Endothelial cell of umbilical vein (primary cell): ENCODE measurements around the gene MINAR1. TPM values are rescaled to one million over a fixed set of nuclear protein-coding genes. Genes with fewer than 3 reads are reported as not detected.

Experiments used
- BruUV-seq: library from RNA; stranded (reverse); fragments of 400-500 nt; replicated peaks from 2 replicates; lab custom pipeline; 2021; lab: Mats Ljungman, UMichigan
- CTCF ChIA-PET: fragments of 300-600, 350-600 bp; sonication (Branson Sonifier 250); formaldehyde crosslinking; loops from one replicate; lab custom pipeline; 2021; ENCODE audit warnings: antibody characterized with exemption, inconsistent platforms; lab: Charles Lee
- POLR2A ChIA-PET: fragments of 300-600, 350-600 bp; sonication (Branson Sonifier 250); formaldehyde crosslinking; loops from one replicate; lab custom pipeline; 2021; ENCODE audit warnings: antibody characterized with exemption, inconsistent platforms; lab: Charles Lee
- DNase-seq: peaks from one replicate; pipeline ENCODE4 v3.0.0-alpha.2; 2011; ENCODE audit warnings: low read depth, low spot score
- FAIRE-seq: peaks from 2 replicates; lab custom pipeline; 2011; peaks lifted over from hg19 to GRCh38; lab: Jason Lieb, UNC
- H2AFZ ChIP-seq: 2 replicates; pipeline ENCODE4 v1.6.0; 2012; ENCODE audit warnings: low read depth, low read length, control low read depth, inconsistent platforms
- H3K27ac ChIP-seq: 2 replicates; pipeline ENCODE4 v1.5.1; 2011; ENCODE audit warnings: low read depth, mild to moderate bottlenecking, control low read depth, low read length, moderate library complexity; ENCODE audit not compliant: insufficient read depth
- H3K27me3 ChIP-seq, 2 experiments: 2 replicates each; pipeline versions ENCODE4 v1.6.0 to v1.6.1; 2011; ENCODE audit warnings: low read length in 2 of 2, mixed read lengths in 1 of 2; ENCODE audit not compliant: control insufficient read depth in 2 of 2, insufficient read depth in 2 of 2
- H3K36me3 ChIP-seq, 2 experiments: 2 replicates in 1 of 2; 3 replicates in 1 of 2; pipeline ENCODE4 v1.5.1; 2011; ENCODE audit warnings: low read length in 2 of 2, mild to moderate bottlenecking in 1 of 2, moderate library complexity in 1 of 2; ENCODE audit not compliant: control insufficient read depth in 2 of 2, insufficient read depth in 2 of 2; ENCODE audit errors: extremely low read depth in 1 of 2
- H3K4me1 ChIP-seq: 3 replicates; pipeline ENCODE4 v1.5.1; 2011; ENCODE audit warnings: mild to moderate bottlenecking, low read length; ENCODE audit not compliant: control insufficient read depth, insufficient read depth; ENCODE audit errors: extremely low read depth
- H3K4me2 ChIP-seq: 2 replicates; pipeline ENCODE4 v1.6.1; 2011; ENCODE audit warnings: low read length, control low read depth, mixed read lengths; ENCODE audit not compliant: insufficient read depth
- H3K4me3 ChIP-seq, 3 experiments: fragments of 200-600 bp in 1 of 3; sonication (generic), shearing (Covaris generic) in 1 of 3; replicated peaks in 1 of 3; 2 replicates each; pipeline ENCODE4 v1.5.1; 2011 to 2016; ENCODE audit warnings: control low read depth in 3 of 3, low read length in 3 of 3, mild to moderate bottlenecking in 2 of 3, inconsistent platforms in 1 of 3, low read depth in 1 of 3, moderate library complexity in 1 of 3; ENCODE audit not compliant: insufficient read depth in 1 of 3
- H3K79me2 ChIP-seq: 2 replicates; pipeline ENCODE4 v1.6.0; 2012; ENCODE audit warnings: low read length, inconsistent platforms; ENCODE audit not compliant: control insufficient read depth, insufficient read depth
- H3K9ac ChIP-seq: replicated peaks from 2 replicates; pipeline ENCODE3; 2011; ENCODE audit warnings: low read length, control low read depth; ENCODE audit not compliant: insufficient read depth; ENCODE audit errors: extremely low read depth
- H3K9me1 ChIP-seq: replicated peaks from 3 replicates; pipeline ENCODE4 v1.6.0; 2011; ENCODE audit warnings: mild to moderate bottlenecking, low read length; ENCODE audit not compliant: control insufficient read depth, insufficient read depth; ENCODE audit errors: extremely low read depth
- H3K9me3 ChIP-seq: replicated peaks from 2 replicates; pipeline ENCODE4 v1.5.1; 2012; ENCODE audit warnings: low read length, inconsistent platforms; ENCODE audit not compliant: control insufficient read depth, insufficient read depth
- H4K20me1 ChIP-seq: replicated peaks from 2 replicates; pipeline ENCODE3; 2011; ENCODE audit warnings: mild to moderate bottlenecking, low read length; ENCODE audit not compliant: control insufficient read depth, insufficient read depth; ENCODE audit errors: extremely low read depth
- FOS ChIP-seq: IDR thresholded peaks from 2 replicates; pipeline ENCODE4 v1.6.1; 2011; ENCODE audit warnings: mild to moderate bottlenecking, low read length, moderate library complexity, borderline replicate concordance; ENCODE audit not compliant: insufficient read depth
- GATA2 ChIP-seq: IDR thresholded peaks from 2 replicates; pipeline ENCODE4 v1.7.0; 2011; ENCODE audit warnings: low read depth, mild to moderate bottlenecking, moderate library complexity, mixed read lengths, low read length; ENCODE audit not compliant: insufficient read length, insufficient read depth
- JUN ChIP-seq: IDR thresholded peaks from 2 replicates; pipeline ENCODE4 v1.6.1; 2011; ENCODE audit warnings: borderline replicate concordance, low read depth; ENCODE audit not compliant: insufficient read length, insufficient read depth
- MYC ChIP-seq: IDR thresholded peaks from one replicate; pipeline ENCODE4 v1.6.1; 2011; ENCODE audit warnings: mild to moderate bottlenecking, low read depth, low read length
- POLR2A ChIP-seq: IDR thresholded peaks from 2 replicates; pipeline ENCODE4 v1.6.1; 2012; ENCODE audit warnings: low read depth, mild to moderate bottlenecking, control low read depth, low read length
- POLR2AphosphoS5 ChIP-seq: IDR thresholded peaks from 2 replicates; pipeline ENCODE4 v1.6.1; 2012; ENCODE audit warnings: low read depth, mild to moderate bottlenecking, control low read depth, low read length, moderate library complexity; ENCODE audit not compliant: insufficient read depth
- dilution Hi-C: fragments of 300-500 bp; cut with MboI; formaldehyde crosslinking; loops from one replicate; pipeline ENCODE4 v1.15.0; 2019; ENCODE audit warnings: low sequenced_read_pairs; ENCODE audit not compliant: extremely low pct_ligation_motif_present
- intact Hi-C: fragments of 100-400 bp; cut with micrococcal nuclease; formaldehyde crosslinking; loops from one replicate; pipeline ENCODE4 v1.10.0; 2022
- polyA plus RNA-seq, 4 experiments: library from polyadenylated mRNA; depleted of rRNA in 3 of 4; stranded (reverse) in 3 of 4; unstranded in 1 of 4; fragments of >200 nt; gene quantifications; 2 replicates each; pipeline versions ENCODE4 v1.2.1 to v1.2.3, GENCODE V29; 2011 to 2012; ENCODE audit warnings: missing spikeins in 1 of 4
- total RNA-seq: library from RNA; stranded (reverse); gene quantifications from 2 replicates; pipeline ENCODE4 v1.2.3, GENCODE V29; 2021
- TF ChIP-seq, protein P1 (sequence below), 2 donors: IDR thresholded peaks; 1 replicate in 1 of 2; 2 replicates in 1 of 2; pipeline ENCODE4 v1.5.1; 2011; ENCODE audit warnings: low read length in 2 of 2, mild to moderate bottlenecking in 2 of 2, moderate library complexity in 2 of 2, control low read depth in 1 of 2, inconsistent platforms in 1 of 2, low read depth in 1 of 2; ENCODE audit not compliant: insufficient read depth in 1 of 2; ENCODE audit errors: extremely low read depth in 1 of 2
- TF ChIP-seq, protein P2 (sequence below): IDR thresholded peaks from 2 replicates; pipeline ENCODE4 v1.6.1; 2011; ENCODE audit not compliant: insufficient read depth, insufficient read length

The MINAR1 gene
- total and polyA plus RNA-seq, 2 donors (not counting 3 experiments of a cell fraction or from before 2014, with no cell fraction given) = 0.33 to 0.93 TPM

DNA sequence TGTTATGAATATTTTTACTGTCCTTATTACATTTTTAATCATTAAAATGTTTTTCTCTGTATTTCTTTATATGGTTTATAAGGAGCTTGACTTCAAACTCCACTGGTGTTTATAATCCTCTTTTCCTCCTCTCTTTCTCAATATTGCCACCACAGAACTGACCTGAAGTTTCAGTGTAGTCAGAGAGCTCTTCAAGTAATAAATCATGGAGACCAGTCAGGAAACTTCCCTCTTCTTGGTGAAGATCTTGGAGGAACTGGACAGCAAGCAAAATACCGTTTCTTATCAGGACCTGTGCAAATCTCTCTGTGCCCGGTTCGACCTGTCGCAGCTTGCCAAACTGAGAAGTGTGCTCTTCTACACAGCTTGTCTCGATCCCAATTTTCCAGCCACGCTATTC lies 23.8 kb downstream of the MINAR1 start:
- no peak overlapping the region for H3K27ac ChIP-seq
- TF ChIP-seq POLR2AphosphoS5 = no peak
- TF ChIP-seq, protein P1, sequence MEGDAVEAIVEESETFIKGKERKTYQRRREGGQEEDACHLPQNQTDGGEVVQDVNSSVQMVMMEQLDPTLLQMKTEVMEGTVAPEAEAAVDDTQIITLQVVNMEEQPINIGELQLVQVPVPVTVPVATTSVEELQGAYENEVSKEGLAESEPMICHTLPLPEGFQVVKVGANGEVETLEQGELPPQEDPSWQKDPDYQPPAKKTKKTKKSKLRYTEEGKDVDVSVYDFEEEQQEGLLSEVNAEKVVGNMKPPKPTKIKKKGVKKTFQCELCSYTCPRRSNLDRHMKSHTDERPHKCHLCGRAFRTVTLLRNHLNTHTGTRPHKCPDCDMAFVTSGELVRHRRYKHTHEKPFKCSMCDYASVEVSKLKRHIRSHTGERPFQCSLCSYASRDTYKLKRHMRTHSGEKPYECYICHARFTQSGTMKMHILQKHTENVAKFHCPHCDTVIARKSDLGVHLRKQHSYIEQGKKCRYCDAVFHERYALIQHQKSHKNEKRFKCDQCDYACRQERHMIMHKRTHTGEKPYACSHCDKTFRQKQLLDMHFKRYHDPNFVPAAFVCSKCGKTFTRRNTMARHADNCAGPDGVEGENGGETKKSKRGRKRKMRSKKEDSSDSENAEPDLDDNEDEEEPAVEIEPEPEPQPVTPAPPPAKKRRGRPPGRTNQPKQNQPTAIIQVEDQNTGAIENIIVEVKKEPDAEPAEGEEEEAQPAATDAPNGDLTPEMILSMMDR (IDR thresholded peaks at IDR 0.05; ENCODE audit: extremely low read depth in 1 of 2, insufficient read depth in 1 of 2, low read depth in 1 of 2, low read length in 2 of 2) = no peak
- no peak for TF ChIP-seq MYC
- TF ChIP-seq JUN = no peak
- no peak for TF ChIP-seq FOS
- no peaks in the 10 kb centered on the region for H3K36me3 ChIP-seq
- H3K9me1 ChIP-seq = no peaks in the 10 kb centered on the region
- intact Hi-C loops = no loop called here
- POLR2A ChIA-PET = no interaction called here
- no peaks in the 10 kb centered on the region for H4K20me1 ChIP-seq
- no peak for FAIRE-seq
- no peak overlapping the region for H3K4me2 ChIP-seq
- H3K27me3 ChIP-seq = no peaks in the 10 kb centered on the region
- H3K9ac ChIP-seq = no peak overlapping the region
- no peak overlapping the region for H2AFZ ChIP-seq
- no TSS peak for BruUV-seq
- no peak for DNase-seq
- no peaks in the 10 kb centered on the region for H3K9me3 ChIP-seq
- no peak overlapping the region for H3K4me3 ChIP-seq
- H3K79me2 ChIP-seq = no peaks in the 10 kb centered on the region
- CTCF ChIA-PET = no interaction called here
- dilution Hi-C loops = no loop called here
- no peaks in the 10 kb centered on the region for H3K4me1 ChIP-seq

DNA sequence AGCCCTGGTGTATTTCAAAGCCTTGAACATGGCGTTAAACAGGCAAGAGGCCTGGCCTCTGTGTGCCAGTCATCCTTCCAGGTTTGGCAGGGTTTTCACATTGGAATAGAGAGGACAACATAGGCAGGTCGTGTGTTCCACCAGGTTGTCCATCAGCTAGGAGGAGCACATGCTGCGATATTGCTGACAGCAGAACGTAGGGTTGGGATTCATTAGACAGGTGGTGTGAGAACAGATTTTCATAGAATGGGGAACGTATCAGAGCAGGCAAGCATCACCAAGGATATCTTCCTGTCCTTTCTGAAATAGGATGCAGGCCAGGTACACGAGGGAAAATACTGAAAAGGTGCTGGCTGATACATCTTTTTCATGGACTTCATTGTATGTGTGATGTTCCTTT lies 26.4 kb downstream of the MINAR1 start:
- Histone ChIP-seq H3K9me1 (no peaks in the 10 kb centered on the region), H3K27ac (no peak overlapping the region), H3K79me2 (no peaks in the 10 kb centered on the region), H3K36me3 (no peaks in the 10 kb centered on the region), H2AFZ (no peak overlapping the region), H3K27me3 (no peaks in the 10 kb centered on the region), H4K20me1 (no peaks in the 10 kb centered on the region), H3K4me3 (no peak overlapping the region), H3K4me2 (no peak overlapping the region), H3K9me3 (no peaks in the 10 kb centered on the region), H3K9ac (no peak overlapping the region), H3K4me1 (no peaks in the 10 kb centered on the region)
- FAIRE-seq (no peak), DNase-seq (no peak)
- TF ChIP-seq JUN = no peak
- TF ChIP-seq POLR2AphosphoS5 = no peak
- TF ChIP-seq GATA2 = no peak
- TF ChIP-seq FOS = no peak
- no peak for TF ChIP-seq MYC
- TF ChIP-seq, protein P2, sequence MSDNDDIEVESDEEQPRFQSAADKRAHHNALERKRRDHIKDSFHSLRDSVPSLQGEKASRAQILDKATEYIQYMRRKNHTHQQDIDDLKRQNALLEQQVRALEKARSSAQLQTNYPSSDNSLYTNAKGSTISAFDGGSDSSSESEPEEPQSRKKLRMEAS = no peak
- TF ChIP-seq POLR2A = no peak
- ChIA-PET POLR2A (no interaction called here), CTCF (no interaction called here)
- dilution Hi-C loops (no loop called here), intact Hi-C loops (no loop called here)
- BruUV-seq = no TSS peak
